ENCODE data around the gene ARSD.
"Not testable (repeated sequence)": the region's sequence is repeated elsewhere in the genome, so short reads cannot be mapped to it uniquely, and the experiment has no call there.

The ARSD gene

DNA sequence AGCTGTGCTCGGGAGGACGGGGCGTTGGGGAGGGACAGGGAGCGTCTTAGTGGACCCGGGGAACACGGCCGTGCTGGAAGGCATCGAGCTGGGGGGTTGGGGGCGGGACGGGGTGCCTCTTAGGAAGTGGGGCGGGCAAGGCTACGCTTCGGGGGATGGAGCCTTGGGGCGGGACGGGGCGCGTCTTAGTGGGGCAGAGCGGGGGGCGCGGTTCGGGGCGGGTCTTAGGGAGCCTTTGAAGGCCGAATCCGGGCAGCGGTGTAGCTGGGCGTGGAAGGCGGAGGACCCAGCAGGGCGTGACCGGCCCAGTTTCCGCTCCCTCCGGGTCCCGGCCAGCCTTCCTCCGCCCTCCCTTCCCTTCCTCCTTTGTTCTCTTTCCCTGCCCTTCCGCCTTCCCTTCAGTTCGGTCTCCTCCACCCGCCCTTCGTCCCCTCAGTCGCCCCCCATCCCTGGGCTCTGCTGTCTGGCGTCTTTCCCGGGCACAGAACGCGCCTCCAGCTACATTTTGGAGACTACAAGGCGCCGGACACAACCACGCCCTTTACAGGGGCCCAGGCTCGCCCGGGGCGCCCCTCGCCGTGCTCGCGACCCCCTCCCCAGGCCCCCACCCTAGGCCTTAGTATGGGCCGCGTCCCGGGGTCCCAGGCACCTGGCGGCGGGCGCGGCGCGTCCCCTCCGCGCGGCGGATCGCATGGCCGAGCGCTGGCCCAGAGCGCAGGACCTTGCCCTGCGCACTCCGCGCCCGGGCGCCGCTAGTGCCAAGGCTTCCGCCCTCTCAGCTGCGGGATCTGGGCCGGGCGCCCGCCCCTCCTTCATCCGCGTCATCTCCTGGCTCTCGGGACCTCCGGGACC is at the start of gene ARSD:
ARSD (minus strand) TSS at position 757 of the 852 bp plus-strand sequence; CDS start at position 693, 64 bp downstream.
- DNase-seq: peak; percentile 94

GRCh38 chrX:2978639-2979038 is 49.5 kb upstream of the ARSD start:
- DNase-seq: not testable (repeated sequence)

GRCh38 chrX:2974961-2975360 is 45.8 kb upstream of the ARSD start:
- no peak for DNase-seq

DNA sequence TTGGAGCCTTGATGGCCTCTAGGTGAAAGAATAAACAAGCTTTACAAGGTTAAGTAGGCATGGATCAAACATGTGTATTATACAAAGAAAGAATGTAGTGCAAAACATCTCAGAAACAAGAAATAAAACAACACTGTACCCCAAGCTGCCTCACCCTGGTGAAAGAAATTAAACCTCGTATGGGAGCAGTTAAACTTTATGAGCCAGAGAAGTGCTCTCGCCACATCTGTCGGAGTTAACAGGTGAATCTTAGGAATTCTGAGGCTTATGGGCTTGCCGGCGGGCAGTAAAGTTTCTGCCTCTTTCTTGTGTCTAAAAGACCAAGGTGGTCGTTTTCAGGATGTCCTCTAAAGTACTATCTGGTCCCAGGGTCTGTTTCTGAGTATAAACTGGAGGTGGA is 43.3 kb upstream of the ARSD start:
- no peak for DNase-seq

GRCh38 chrX:2969021-2969420 is 39.9 kb upstream of the ARSD start:
- DNase-seq: no peak

DNA sequence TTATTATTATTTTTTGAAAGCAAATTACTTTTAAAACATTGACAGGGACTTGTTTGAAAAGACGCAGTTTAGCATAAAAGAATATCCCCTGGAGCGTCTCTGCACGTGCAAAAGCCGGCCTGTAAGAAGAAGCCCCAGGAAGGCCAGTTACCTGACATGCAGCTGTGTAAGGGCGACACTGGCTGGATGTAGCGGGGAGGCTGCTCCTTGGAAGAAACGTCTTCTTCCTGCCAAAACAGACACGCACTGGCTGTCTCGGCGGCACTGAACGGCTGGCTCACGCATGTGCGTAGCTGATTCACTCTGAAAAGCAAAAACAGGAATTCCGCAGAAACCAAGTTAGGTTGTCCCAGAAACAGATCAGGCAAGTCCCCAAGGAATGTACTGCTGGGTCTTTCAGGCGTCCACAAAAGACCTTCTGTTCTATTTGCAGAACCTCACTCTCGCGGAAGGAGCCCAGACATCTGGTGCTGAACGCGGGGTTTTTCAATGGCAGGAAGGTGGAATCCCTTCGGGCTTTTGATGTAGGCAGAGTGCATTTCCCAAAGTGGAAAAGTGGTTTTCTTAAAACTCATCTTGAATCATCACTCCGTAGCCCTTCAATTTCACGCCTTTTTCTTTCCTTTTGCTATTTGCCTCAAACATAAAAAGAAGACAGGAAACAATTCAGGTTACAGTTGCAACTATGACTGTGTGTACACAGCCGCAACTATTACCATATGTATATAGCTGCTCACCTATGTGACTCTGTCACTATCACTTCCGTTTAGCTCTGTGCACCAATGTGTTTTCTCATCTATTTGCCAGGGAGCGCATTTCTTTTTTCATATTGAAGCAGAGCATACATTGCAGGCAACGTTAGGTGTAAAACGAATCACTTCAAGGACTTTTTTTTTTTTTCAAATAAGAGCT is 39.1 kb upstream of the ARSD start:
- DNase-seq: peak; percentile 65

- no peak for DNase-seq
Measured at GRCh38 chrX:2967584-2967983, 38.4 kb upstream of the ARSD start.

- DNase-seq: no peak
Measured at GRCh38 chrX:2967012-2967411, 37.9 kb upstream of the ARSD start.

- DNase-seq: no peak
Measured at GRCh38 chrX:2965965-2966364, 36.8 kb upstream of the ARSD start.

- DNase-seq: not testable (repeated sequence)
Measured at GRCh38 chrX:2963992-2964794, 35.1 kb upstream of the ARSD start.

- not testable (repeated sequence) for DNase-seq
Measured at GRCh38 chrX:2963449-2963848, 34.3 kb upstream of the ARSD start.

DNA sequence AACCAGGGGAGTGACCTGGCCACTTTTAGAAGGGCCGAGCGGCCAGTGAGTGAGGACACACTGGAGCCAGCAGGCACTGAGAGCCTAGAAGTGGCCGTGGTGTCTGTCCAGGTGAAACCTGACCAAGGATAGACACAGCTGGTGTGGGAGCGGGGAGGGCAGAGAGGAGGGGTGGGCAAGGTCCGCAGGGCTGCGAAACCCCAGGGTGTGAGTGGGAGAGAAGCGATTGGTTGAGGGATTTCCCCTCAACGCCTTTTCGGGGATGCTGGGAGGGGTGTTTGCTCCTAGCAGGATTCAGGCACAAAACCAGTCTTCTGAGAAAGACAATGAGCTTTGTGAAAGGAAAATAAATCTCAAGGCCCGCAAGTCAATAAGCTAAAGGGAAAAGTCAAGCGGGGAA is 33.2 kb upstream of the ARSD start:
- DNase-seq: no peak

DNA sequence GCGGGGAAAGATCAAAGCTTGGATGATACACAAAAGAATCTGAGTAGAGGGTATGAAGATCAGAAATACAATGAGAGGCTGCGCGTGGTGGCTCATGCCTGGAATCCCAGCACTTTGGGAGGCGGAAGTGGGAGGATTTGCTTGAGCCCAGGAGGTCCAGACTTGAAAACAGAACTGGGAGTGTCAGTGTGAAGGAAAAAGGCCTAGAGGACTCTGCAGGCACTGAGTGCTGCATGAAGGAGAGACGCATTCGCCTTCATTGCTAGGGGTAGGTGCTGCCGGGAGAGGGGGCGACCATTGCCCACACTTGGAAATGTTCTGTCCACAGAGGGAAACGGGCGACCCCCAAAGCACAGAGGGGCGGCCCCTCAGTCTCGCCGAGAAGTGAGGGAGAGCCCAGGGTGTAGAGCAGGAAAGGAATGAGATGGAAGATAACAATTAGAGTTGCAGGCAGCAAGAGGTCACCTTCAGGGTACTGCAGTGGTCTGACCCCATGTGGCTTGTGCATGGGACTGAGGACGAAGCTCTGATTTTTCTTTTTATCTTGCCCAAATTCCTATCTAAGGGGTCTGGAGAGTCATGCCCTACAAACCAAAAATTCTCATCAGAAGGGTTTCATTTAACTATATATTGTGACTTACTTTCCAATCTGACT is 31.8 kb upstream of the ARSD start:
- no peak for DNase-seq

DNA sequence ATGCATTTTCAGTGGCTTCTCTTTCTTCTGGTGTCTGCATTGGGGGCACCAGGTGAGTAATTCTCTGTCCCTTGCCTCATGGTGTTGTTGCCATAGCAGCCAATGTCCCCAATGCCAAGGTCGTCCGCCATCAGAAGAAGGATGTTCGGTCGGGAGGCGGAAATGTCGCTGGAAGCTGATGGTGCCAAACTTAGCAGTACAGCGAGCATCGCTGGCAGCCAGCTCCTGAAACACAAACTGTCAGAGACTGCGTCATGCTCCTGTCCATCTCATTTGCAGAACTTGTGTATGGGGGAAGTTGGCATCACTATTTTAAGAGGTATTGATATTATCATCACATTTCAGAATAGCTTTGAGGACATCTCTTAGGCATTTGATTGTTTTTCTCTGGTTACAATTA is 29.1 kb upstream of the ARSD start:
- no peak for DNase-seq

- no peak for DNase-seq
Measured at GRCh38 chrX:2955838-2956237, 26.7 kb upstream of the ARSD start.

DNA sequence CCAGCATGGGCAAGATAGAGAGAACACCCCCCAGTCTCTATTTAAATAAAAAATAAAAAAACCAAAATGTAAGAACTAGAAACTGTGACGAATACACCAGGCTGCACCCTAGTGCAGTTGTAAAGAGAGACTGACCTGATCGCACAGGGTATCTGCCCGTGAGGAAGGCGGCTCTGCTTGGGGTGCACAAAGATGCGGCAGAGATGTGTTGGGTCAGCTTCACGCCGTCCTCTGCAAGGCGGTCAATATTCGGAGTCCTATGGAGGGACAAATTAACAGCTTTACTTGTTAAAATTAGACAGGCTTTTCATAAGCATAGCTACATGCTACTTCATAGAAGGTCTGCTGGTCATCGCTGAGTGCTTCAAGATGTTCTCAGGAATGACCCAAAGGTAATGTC is 26.1 kb upstream of the ARSD start:
- no peak for DNase-seq

DNA sequence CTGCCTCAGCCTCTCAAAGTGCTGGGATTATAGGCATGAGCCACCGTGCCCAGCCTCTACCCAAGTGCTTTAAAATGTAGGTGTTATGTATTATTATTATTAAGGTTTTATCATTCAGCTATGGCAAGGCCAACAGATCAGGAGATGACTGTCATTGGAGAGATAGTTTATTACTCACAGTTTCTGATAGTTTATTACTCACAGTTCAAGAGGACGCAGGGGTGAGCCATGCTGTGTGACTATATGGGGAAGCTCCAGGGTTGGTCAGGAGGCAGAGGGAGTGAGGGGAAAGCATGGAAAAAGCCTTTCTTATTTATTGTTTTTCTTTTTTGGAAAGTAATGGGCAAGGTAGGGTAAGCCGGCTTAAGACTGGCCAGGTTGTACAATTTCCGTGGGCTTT is 25.4 kb upstream of the ARSD start:
- no peak for DNase-seq

GRCh38 chrX:2937942-2938341 is 8.8 kb upstream of the ARSD start:
- DNase-seq: not testable (repeated sequence)

- DNase-seq: no peak
Measured at GRCh38 chrX:2934715-2935710, 5.9 kb upstream of the ARSD start.

DNA sequence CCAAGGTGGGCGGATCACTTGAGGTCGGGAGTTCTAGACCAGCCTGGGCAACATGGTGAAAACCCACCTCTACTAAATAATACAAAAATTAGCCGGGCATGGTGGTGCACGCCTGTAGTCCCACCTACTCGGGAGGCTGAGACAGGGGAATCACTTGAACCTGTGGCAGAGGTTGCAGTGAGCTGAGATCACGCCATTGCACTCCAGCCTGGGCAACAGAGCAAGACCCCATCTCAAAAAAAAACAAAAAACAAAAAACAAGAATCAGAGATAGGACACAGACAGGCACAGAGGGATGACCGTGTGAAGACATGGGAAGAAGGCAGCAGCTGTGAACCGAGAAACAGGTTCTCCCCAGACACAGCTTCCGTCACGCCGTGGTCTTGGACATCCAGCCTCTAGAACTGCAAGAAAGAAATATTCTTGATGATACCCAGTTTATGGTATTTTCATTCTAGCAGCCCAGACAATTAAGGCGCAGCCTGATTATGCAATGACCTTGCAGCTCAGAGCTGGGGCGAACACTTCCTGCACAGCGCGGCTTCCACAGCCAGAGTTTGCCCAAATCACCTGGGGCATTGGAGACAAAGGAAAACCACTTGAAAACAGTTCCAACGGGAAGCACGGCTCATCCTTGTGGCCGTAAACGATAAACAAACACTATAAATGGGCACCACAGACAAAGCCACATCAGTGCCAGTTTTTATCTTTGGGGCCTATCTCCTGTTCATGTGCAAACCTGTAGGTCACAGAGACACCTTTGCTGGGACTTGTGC is 4.2 kb upstream of the ARSD start:
- no peak for DNase-seq

Data from femur (tissue), 1 donor.